B cell (primary cell): ENCODE results near the gene MIA3. TPM values are rescaled to one million over a fixed set of nuclear protein-coding genes. Genes with fewer than 3 reads are reported as not detected.
A peak's percentile ranks its signal among the peaks of the same experiment; 100 is the strongest.

ENCODE experiments used
- ATAC-seq: fragments of 200-7000 bp; cut with Tn5 transposase; one replicate; pipeline ENCODE4 v1.10.0; 2021; ENCODE audit warnings: low read depth, mild to moderate bottlenecking, moderate number of reproducible peaks, moderate library complexity
- CTCF ChIA-PET: fragments of 350-600 bp; sonication (Branson Sonifier 250); formaldehyde crosslinking; loops from one replicate; lab custom pipeline; 2021; ENCODE audit warnings: antibody characterized with exemption, inconsistent platforms; lab: Charles Lee
- POLR2A ChIA-PET: fragments of 350-600 bp; sonication (Branson Sonifier 250); formaldehyde crosslinking; loops from one replicate; lab custom pipeline; 2021; ENCODE audit warnings: antibody characterized with exemption; lab: Charles Lee
- DNase-seq: peaks from one replicate; pipeline ENCODE4 v3.0.0; 2013
- H2AFZ ChIP-seq: 2 replicates; pipeline ENCODE4 v1.6.1; 2012; ENCODE audit warnings: mild to moderate bottlenecking, low read depth, low read length; ENCODE audit not compliant: insufficient read depth, poor library complexity, severe bottlenecking
- H3K27ac ChIP-seq, 2 donors: 1 replicate in 1 of 2; 2 replicates in 1 of 2; pipeline ENCODE4 v1.5.1; 2012 to 2013; ENCODE audit warnings: low read length in 2 of 2, mild to moderate bottlenecking in 2 of 2, moderate library complexity in 1 of 2
- H3K27me3 ChIP-seq, 4 experiments: fragments of 200-600 bp in 1 of 4; sonication (generic) in 1 of 4; replicated peaks in 1 of 4; 1 replicate in 2 of 4; 2 replicates in 2 of 4; pipeline versions ENCODE4 v1.6.1 to v1.7.0; 2013 to 2016; ENCODE audit warnings: low read length in 3 of 4, mild to moderate bottlenecking in 2 of 4, mixed read lengths in 1 of 4, moderate library complexity in 1 of 4; ENCODE audit not compliant: insufficient read depth in 4 of 4, control insufficient read depth in 3 of 4; ENCODE audit errors: control extremely low read depth in 1 of 4
- H3K36me3 ChIP-seq, 2 experiments: replicated peaks in 1 of 2; 1 replicate in 1 of 2; 2 replicates in 1 of 2; pipeline versions ENCODE4 v1.6.1 to v1.7.1; 2013; ENCODE audit warnings: low read length in 1 of 2; ENCODE audit not compliant: insufficient read depth in 2 of 2, control insufficient read depth in 1 of 2; ENCODE audit errors: control extremely low read depth in 1 of 2, extremely low read depth in 1 of 2
- H3K4me1 ChIP-seq, 2 donors: fragments of 200-600 bp in 1 of 2; sonication (generic) in 1 of 2; 1 replicate in 1 of 2; 2 replicates in 1 of 2; pipeline versions ENCODE4 v1.5.1 to v1.6.1; 2013 to 2017; ENCODE audit warnings: low read length in 2 of 2; ENCODE audit not compliant: control insufficient read depth in 2 of 2, insufficient read depth in 2 of 2
- H3K4me2 ChIP-seq: replicated peaks from 2 replicates; pipeline ENCODE3; 2012; ENCODE audit warnings: mild to moderate bottlenecking, low read depth, low read length; ENCODE audit not compliant: poor library complexity, severe bottlenecking
- H3K4me3 ChIP-seq, 5 experiments: fragments of 200-600 bp in 1 of 5; sonication (generic) in 1 of 5; 1 replicate in 3 of 5; 2 replicates in 2 of 5; pipeline versions ENCODE4 v1.5.1 to v1.7.0; 2011 to 2016; ENCODE audit warnings: low read length in 4 of 5, mild to moderate bottlenecking in 4 of 5, low read depth in 2 of 5, control low read depth in 1 of 5, moderate library complexity in 1 of 5; ENCODE audit not compliant: insufficient read depth in 1 of 5; ENCODE audit errors: control extremely low read depth in 1 of 5, extremely low read depth in 1 of 5
- H3K79me2 ChIP-seq: fragments of 200-600 bp; sonication (generic); one replicate; pipeline ENCODE4 v1.6.0; 2016; ENCODE audit warnings: low read length; ENCODE audit not compliant: control insufficient read depth, insufficient read depth
- H3K9ac ChIP-seq: fragments of 200-600 bp; sonication (generic); 2 replicates; pipeline ENCODE4 v1.6.1; 2017; ENCODE audit warnings: mild to moderate bottlenecking, low read length, moderate library complexity
- H3K9me3 ChIP-seq, 3 donors: one replicate each; pipeline versions ENCODE4 v1.6.1 to v1.7.1; 2013; ENCODE audit warnings: low read length in 2 of 3; ENCODE audit not compliant: control insufficient read depth in 2 of 3, insufficient read depth in 1 of 3; ENCODE audit errors: control extremely low read depth in 1 of 3
- H4K20me1 ChIP-seq: 2 replicates; pipeline ENCODE4 v1.6.0; 2012; ENCODE audit warnings: mild to moderate bottlenecking, low read length; ENCODE audit not compliant: insufficient read depth, control insufficient read depth, poor library complexity, severe bottlenecking
- H3K27ac Mint-ChIP-seq: one replicate; pipeline ENCODE4 v1.8.0; 2021; ENCODE audit warnings: mixed read lengths
- H3K27me3 Mint-ChIP-seq: one replicate; pipeline ENCODE4 v1.8.0; 2021; ENCODE audit warnings: mixed read lengths
- H3K4me1 Mint-ChIP-seq: one replicate; pipeline ENCODE4 v1.8.0; 2021; ENCODE audit warnings: mixed read lengths
- H3K4me3 Mint-ChIP-seq: one replicate; pipeline ENCODE4 v1.8.0; 2021; ENCODE audit warnings: mixed read lengths
- H3K9me3 Mint-ChIP-seq: one replicate; pipeline ENCODE4 v1.8.0; 2022; ENCODE audit warnings: mixed read lengths; ENCODE audit not compliant: insufficient read depth
- CTCF ChIP-seq: fragments of 200-600 bp; IDR thresholded peaks from one replicate; pipeline ENCODE4 v1.8.0; 2022; ENCODE audit warnings: antibody characterized with exemption, mild to moderate bottlenecking
- EZH2 ChIP-seq: IDR thresholded peaks from 2 replicates; pipeline ENCODE4 v1.6.1; 2012; ENCODE audit warnings: borderline replicate concordance, low read depth, mild to moderate bottlenecking, moderate library complexity, low read length; ENCODE audit not compliant: insufficient read depth, poor library complexity, severe bottlenecking
- WGBS: methylation state at CpG from one replicate; pipeline ENCODE4 v1.1.5; 2013; ENCODE audit warnings: missing lambda C conversion rate; ENCODE audit not compliant: insufficient coverage; 5-methylcytosine and 5-hydroxymethylcytosine counted together
- intact Hi-C: fragments of 100-400 bp; cut with micrococcal nuclease; formaldehyde crosslinking; loops from one replicate; pipeline ENCODE4 v1.10.0; 2022
- polyA plus RNA-seq: library from polyadenylated mRNA; depleted of rRNA; stranded (reverse); fragments of >200 nt; gene quantifications from 2 replicates; pipeline ENCODE4 v1.2.3, GENCODE V29; 2012
- total RNA-seq, 2 donors: library from RNA; stranded (reverse); fragments of 120-200 nt in 1 of 2; gene quantifications; 1 replicate in 1 of 2; 2 replicates in 1 of 2; pipeline versions ENCODE4 v1.2.3 to v1.2.4, GENCODE V29; 2013 to 2022

Gene MIA3
- total and polyA plus RNA-seq, 2 donors (not counting 1 experiment from before 2014, with no cell fraction given), result 69.2 to 109 TPM

- H3K4me3 ChIP-seq, result no peak overlapping the region
- H3K9ac ChIP-seq, result no peak overlapping the region
- ChIA-PET POLR2A (no interaction called here), CTCF (interaction anchor here (0.6 to 1.7 kb wide), 3 partner anchors 52 to 1168 kb away, joined by 3 to 4 read pairs (median 3); partner anchors contain the start of gene TAF1A)
- H4K20me1 ChIP-seq, result no peaks in the 10 kb centered on the region
- peaks cover 35% of the 10 kb centered on the region for H3K79me2 ChIP-seq
- peaks cover 13 to 15% of the 10 kb centered on the region in 2 donors for H3K4me1 ChIP-seq
- no peaks in the 10 kb centered on the region for H3K27me3 ChIP-seq
- H3K9me3 ChIP-seq, result no peaks in the 10 kb centered on the region
- intact Hi-C loops, result loop anchor here (5.0 kb wide), 1 partner anchor 481 kb away; no protein-coding TSS in a partner anchor
- H3K4me3 Mint-ChIP-seq, result no peak overlapping the region
- DNase-seq, result no peak
- peaks cover 0 to 9% of the 10 kb centered on the region in 2 experiments for H3K36me3 ChIP-seq
- no peaks in the 10 kb centered on the region for H3K9me3 Mint-ChIP-seq
- no peaks in the 10 kb centered on the region for H3K27me3 Mint-ChIP-seq
- H3K27ac Mint-ChIP-seq, result no peak overlapping the region
- TF ChIP-seq EZH2, result no peak
- no peak for TF ChIP-seq CTCF
- no peak overlapping the region for H3K4me2 ChIP-seq
- H2AFZ ChIP-seq, result no peak overlapping the region
- peaks cover 26% of the 10 kb centered on the region for H3K4me1 Mint-ChIP-seq
- no peak overlapping the region for H3K27ac ChIP-seq
- no peak for ATAC-seq
- WGBS, result 100% methylated on average over 2 of the region's 5 CpGs
These were observed 23.5 kb downstream of the MIA3 start for GRCh38 chr1:222641269-222641948.

- Histone ChIP-seq H3K9me3 (no peaks in the 10 kb centered on the region), H3K4me1 (peaks cover 13 to 15% of the 10 kb centered on the region in 2 donors), H3K27ac (no peak overlapping the region), H4K20me1 (no peaks in the 10 kb centered on the region), H3K4me2 (no peak overlapping the region), H3K4me3 (no peak overlapping the region), H3K9ac (no peak overlapping the region), H2AFZ (no peak overlapping the region), H3K36me3 (peaks cover 1 to 14% of the 10 kb centered on the region in 2 experiments), H3K79me2 (peaks cover 35% of the 10 kb centered on the region), H3K27me3 (no peaks in the 10 kb centered on the region)
- DNase-seq (no peak), ATAC-seq (no peak)
- ChIA-PET POLR2A (no interaction called here), CTCF (no interaction called here)
- Mint-ChIP-seq H3K4me1 (peaks cover 27% of the 10 kb centered on the region), H3K9me3 (no peaks in the 10 kb centered on the region), H3K4me3 (peak overlapping the region; percentile 35), H3K27ac (peak overlapping the region; percentile 2), H3K27me3 (no peaks in the 10 kb centered on the region)
- intact Hi-C loops, result loop anchor here (5.0 kb wide), 1 partner anchor 480 kb away; no protein-coding TSS in a partner anchor
- no CpG with 5 or more reads among the region's 1 CpG for WGBS
- TF ChIP-seq EZH2 (no peak), CTCF (no peak)
These were observed 24.6 kb downstream of the MIA3 start for GRCh38 chr1:222642468-222642867.
